GM21423 (cell line): ENCODE results near the gene SLC2A5.
A peak's percentile ranks its signal among the peaks of the same experiment; 100 is the strongest.
"Not testable (repeated sequence)": the region's sequence is repeated elsewhere in the genome, so short reads cannot be mapped to it uniquely, and the experiment has no call there.

ENCODE experiments used
- ATAC-seq: cut with Tn5 transposase; IDR thresholded peaks from one replicate; pipeline ENCODE4 v1.9.1; 2021; ENCODE audit warnings: mild to moderate bottlenecking, moderate library complexity; ENCODE audit not compliant: unreplicated experiment

SLC2A5 gene

GRCh38 chr1:9010781-9011323 is 58.6 kb downstream of the SLC2A5 start:
- peak; percentile 41 for ATAC-seq

GRCh38 chr1:9009438-9010370 is 59.7 kb downstream of the SLC2A5 start:
- ATAC-seq = no peak

GRCh38 chr1:9008236-9008635 is 61.2 kb downstream of the SLC2A5 start:
- peak; percentile 45 for ATAC-seq

GRCh38 chr1:9006956-9007615 is 62.3 kb downstream of the SLC2A5 start:
- ATAC-seq = no peak

GRCh38 chr1:9005395-9005708 is 64.1 kb downstream of the SLC2A5 start:
- no peak for ATAC-seq

GRCh38 chr1:9004700-9005394 is 64.6 kb downstream of the SLC2A5 start:
- ATAC-seq = no peak

- ATAC-seq = no peak
Observed at GRCh38 chr1:9004031-9004699, 65.3 kb downstream of the SLC2A5 start.

- ATAC-seq = not testable (repeated sequence)
Observed at GRCh38 chr1:9002215-9002560, 67.2 kb downstream of the SLC2A5 start.

GRCh38 chr1:9001534-9002214 is 67.8 kb downstream of the SLC2A5 start:
- not testable (repeated sequence) for ATAC-seq

- not testable (repeated sequence) for ATAC-seq
Observed at GRCh38 chr1:8993962-8994675, 75.3 kb downstream of the SLC2A5 start.

- ATAC-seq = no peak
Observed at GRCh38 chr1:8992936-8993687, 76.3 kb downstream of the SLC2A5 start.

- no peak for ATAC-seq
Observed at GRCh38 chr1:8989821-8990220, 79.6 kb downstream of the SLC2A5 start.

- ATAC-seq = no peak
Observed at GRCh38 chr1:8989061-8989460, 80.4 kb downstream of the SLC2A5 start.

- no peak for ATAC-seq
Observed at GRCh38 chr1:8988618-8988967, 80.8 kb downstream of the SLC2A5 start.

- ATAC-seq = no peak
Observed at GRCh38 chr1:8987881-8988617, 81.4 kb downstream of the SLC2A5 start.

GRCh38 chr1:8986814-8987190 is 82.6 kb downstream of the SLC2A5 start:
- ATAC-seq = no peak

- no peak for ATAC-seq
Observed at GRCh38 chr1:8985915-8986813, 83.3 kb downstream of the SLC2A5 start.
